Retinal pigment epithelial cell (primary cell): ENCODE results near the gene CCDC148.
A peak's percentile ranks its signal among the peaks of the same experiment; 100 is the strongest.

Source experiments
- DNase-seq: peaks from one replicate; pipeline ENCODE4 v3.0.0-alpha.2; 2010; ENCODE audit warnings: low read depth
- H3K4me3 ChIP-seq: 2 replicates; pipeline ENCODE4 v1.5.1; 2011; ENCODE audit warnings: mild to moderate bottlenecking, low read length, control low read depth, moderate library complexity
- TF ChIP-seq, protein P1 (sequence below): conservative IDR thresholded peaks from 2 replicates; pipeline ENCODE4 v1.5.1; 2011; ENCODE audit warnings: low read depth, low read length, control low read depth, inconsistent platforms

The CCDC148 gene

DNA sequence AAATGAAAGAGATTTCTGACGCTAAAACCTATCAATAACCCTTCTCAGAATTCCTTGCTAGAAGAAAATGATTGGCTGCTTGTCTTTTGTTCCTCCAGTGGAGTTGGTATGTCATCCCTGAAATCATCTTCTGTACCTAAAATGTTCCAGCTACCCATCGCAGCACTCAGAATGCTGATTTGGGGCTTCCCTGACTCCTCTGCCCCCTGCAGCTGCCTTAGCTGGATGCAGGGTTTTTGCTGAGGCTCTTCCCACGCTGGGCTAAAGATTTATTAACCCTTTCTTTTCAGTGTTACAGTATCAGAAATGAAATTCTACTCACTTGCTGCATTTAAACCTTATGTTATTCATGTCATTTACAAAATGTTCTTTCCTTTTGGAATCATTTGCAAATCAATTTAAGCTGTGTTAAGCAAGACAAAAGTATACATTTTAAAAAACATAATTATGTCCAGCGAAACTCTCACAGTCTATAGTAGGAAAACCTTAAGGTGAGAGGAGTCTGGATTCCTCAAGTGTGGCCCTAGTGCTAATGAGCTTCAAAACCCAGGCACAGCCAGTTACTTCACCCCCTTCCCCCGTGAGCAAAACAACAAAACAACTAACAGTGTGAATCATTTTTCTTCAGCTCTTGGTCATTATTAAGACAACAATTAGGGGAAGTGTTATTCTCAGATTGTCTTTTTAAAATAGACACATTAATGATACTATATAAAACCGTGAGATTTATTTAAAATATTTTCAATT lies 33.0 kb upstream of the CCDC148 start:
- DNase-seq = no peak
- TF ChIP-seq, protein P1, sequence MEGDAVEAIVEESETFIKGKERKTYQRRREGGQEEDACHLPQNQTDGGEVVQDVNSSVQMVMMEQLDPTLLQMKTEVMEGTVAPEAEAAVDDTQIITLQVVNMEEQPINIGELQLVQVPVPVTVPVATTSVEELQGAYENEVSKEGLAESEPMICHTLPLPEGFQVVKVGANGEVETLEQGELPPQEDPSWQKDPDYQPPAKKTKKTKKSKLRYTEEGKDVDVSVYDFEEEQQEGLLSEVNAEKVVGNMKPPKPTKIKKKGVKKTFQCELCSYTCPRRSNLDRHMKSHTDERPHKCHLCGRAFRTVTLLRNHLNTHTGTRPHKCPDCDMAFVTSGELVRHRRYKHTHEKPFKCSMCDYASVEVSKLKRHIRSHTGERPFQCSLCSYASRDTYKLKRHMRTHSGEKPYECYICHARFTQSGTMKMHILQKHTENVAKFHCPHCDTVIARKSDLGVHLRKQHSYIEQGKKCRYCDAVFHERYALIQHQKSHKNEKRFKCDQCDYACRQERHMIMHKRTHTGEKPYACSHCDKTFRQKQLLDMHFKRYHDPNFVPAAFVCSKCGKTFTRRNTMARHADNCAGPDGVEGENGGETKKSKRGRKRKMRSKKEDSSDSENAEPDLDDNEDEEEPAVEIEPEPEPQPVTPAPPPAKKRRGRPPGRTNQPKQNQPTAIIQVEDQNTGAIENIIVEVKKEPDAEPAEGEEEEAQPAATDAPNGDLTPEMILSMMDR = no peak
- no peak overlapping the region for H3K4me3 ChIP-seq

DNA sequence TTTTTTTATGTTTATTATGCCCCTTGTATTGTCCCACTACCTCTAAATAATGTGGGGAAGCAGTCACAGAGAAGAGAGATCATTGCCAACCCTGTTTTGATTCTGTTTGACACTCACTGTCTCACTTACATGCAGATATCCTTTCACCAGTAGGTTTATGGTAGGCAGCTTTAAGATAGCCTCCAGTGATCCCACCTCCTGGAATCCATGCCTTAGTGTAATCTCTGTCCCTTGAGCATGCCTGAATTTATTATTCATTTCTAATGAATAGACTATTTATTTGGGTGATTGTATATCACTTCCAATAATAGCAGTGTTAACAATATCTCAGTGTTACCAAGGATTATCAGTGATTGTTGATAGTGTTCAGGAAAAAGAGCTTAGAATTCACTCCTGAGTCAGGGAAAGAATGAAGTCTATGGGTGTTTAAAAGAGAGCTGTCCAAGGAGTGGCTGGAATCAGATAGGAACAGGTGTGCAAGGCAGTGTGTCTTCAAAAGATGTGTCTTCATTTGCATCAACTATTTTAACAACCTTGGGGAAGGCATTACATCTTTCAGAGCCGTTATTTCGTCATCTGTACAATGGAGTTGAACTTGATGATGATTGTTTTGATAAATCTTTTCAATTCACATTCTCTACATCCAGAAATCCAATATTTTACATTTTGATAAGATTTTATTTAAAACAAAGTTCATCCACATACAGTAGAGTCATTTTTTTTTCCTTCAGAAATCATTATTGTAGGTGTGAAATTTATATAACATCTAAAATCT lies 32.1 kb upstream of the CCDC148 start:
- H3K4me3 ChIP-seq = no peak overlapping the region
- TF ChIP-seq, protein P1 = no peak
- no peak for DNase-seq

DNA sequence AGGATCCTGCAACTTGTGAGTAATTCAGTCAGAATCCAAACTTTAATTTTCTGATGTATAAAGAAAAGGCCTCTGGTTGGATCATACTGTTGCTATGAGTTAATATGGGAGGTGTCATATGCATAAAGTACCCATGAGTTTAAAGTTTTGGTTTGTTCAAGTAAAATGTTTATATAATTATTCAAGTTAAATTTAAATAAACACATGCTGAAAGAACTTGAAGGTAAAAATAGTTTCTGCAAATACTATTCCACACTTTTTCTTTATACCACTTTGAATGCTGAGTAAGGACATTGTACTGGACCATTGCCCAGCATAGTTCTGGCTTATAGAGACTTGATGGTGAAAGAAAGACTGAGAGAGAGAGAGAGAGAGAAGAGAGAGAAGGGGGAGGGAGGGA lies 30.9 kb upstream of the CCDC148 start:
- peak; percentile 63 for DNase-seq
- TF ChIP-seq, protein P1 = no peak
- no peak overlapping the region for H3K4me3 ChIP-seq

DNA sequence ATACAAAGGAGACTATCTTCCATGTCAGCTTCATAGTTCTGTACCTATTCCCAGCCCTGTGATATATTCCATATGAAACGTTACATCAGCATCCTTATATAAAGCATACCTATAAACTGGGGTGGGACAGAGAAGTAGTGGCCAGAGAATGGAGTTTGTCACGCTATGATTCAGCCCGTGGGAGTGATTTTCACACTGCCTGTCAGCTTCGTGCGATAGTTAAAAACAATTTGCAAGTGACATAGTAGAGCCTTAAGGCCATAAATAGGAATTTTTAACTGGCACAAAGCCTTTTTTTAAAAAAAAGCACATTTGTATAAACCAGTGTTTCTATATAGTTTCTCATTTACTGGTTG lies 30.4 kb upstream of the CCDC148 start:
- H3K4me3 ChIP-seq = no peak overlapping the region
- TF ChIP-seq, protein P1 = no peak
- no peak for DNase-seq

DNA sequence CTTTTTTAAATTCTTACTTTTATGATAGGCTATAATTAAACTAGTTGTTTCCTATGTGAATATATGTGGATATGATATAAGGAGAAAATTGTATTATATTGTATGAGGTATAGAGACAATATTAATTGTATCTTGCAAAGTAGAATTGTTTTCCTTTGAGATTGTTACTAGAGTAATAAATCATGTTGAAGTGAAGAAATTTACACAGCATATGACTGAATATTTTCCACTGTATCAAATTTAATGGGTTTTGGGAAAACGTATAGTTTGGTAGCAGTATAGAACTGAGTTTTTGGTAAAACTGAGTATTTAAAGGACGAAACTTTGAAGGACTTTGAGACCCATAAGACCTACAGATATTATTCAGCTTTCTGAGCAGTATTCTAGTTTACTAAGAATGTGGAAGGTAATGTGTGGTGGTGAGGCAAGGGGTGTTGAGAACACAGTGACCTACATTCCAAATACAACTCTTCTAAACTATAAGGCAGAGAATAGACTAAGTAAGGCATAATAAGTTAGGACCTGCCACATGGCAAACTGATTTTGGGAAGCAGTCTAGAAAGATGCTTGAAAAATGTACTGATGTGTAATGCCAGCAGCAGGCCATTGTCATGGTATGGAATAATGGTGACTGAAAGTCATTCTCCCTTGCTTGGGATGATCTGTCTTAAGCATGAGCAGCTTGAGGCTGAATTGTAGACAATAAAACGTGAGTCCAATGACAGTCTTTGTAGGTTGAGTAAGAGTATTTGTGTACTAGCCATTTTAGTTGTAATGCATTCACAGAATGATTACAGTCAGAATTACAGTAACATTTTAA lies 29.8 kb upstream of the CCDC148 start:
- no peak overlapping the region for H3K4me3 ChIP-seq
- DNase-seq = no peak
- TF ChIP-seq, protein P1 = no peak

DNA sequence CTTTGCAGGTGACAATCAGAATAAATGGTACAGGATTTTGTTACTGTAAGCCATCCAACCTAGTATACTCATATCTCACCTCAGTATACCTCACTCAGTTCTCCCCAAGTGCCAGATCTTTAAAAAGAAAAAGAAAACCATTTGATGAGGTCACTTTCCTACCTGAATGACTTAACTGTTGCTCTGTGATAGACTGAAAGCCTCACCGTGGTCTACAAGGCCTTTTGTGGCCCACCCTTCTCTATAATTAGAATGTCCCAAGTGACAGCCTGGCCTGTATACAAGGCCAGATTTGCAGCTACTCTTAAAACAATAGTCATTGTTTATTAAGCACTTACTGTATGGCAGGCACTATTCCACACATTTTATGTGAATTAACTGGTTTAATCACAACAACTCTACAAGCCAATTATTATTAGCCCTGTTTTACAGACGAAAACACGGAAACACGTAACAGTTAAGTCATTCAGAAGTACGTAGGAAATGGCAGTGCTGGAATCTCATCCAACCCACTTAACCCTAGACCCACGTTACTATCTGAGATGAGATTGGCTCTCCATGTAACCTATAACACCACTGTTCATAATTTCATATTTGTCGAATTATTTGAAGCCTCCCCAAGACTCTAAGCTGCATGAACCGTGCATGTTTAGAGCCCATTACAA lies 28.5 kb upstream of the CCDC148 start:
- no peak overlapping the region for H3K4me3 ChIP-seq
- TF ChIP-seq, protein P1 = no peak
- no peak for DNase-seq
